Fibroblast of skin of left quadriceps (primary cell): ENCODE results near the gene ADGRF1.

Source experiments
- DNase-seq, 2 experiments: peaks; one replicate each; pipeline ENCODE4 v3.0.0-alpha.2; 2013; ENCODE audit warnings: low read depth in 2 of 2

Gene ADGRF1

DNA sequence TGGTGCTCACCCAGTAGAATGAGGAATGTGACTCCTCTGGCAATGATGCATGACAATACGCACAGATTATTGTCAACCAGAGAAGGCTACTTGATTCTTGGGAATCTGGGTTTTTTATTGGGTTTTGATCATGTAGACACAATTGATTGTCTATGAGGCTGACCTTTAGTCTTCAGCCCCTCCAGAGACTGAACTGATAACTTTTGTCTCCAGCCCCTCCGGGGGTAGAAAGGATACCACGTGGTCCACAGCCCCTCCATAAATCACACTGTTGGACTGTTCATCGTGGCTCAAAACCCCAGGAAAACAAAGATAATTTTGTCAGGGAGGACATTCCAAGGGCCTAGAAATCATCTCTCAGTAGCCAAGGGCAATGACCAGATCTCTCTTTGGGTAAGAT lies 62.9 kb downstream of the ADGRF1 start:
- DNase-seq = no peak

DNA sequence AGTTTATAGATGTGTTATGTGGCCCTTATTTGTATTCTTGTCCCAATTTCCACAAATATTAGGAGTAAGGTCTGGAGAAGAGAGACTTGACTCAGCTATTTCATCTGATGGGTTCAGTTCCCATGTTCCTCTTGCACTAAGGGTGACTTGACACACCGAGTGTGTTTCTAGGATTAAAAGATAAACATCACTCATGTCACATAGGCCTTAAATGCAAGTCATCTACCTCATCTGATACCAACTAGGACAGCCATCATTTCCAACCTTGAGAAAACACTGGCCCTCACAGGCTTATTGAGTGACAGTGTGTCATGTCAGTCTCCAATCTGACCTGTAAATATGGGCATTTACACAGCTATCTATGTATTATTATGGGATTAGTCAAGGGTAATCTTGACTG lies 67.3 kb downstream of the ADGRF1 start:
- no peak for DNase-seq

DNA sequence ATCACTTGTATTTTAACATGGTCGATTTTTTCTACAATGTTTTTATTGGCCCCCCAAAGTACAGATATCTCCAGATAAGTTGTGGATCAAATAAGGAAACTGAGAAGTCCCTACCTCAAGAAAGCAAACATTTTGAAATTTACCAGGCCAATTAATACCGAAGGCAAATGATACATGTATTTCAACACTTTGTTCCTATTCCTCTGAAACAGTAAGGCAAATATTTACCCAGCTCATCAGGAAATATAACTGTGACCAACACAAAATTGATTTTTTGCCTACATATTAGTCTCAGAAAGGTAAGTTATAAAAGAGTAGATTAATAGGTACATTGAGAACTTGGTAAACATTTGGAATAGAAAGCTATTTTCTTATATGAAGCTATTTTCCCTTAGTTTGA lies 69.1 kb downstream of the ADGRF1 start:
- no peak for DNase-seq

DNA sequence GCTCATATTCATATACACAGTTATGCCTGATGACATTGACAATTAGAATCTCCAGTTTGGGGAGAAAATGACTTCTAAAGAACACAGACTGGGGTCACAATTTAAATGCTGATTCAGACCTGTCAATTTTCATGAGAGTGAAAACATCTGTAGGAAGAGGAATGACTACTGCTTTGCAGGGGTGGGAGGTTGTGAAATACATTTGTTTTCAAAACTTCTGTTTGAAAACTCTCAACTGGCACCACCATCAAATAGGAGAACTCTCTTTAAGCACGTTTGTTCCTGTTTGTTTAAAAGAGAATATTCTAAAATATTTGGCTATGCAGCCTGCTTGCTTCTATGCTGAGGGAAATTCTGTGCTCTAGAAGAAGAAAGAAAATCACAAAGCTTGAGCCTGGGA lies 69.6 kb downstream of the ADGRF1 start:
- no peak for DNase-seq

DNA sequence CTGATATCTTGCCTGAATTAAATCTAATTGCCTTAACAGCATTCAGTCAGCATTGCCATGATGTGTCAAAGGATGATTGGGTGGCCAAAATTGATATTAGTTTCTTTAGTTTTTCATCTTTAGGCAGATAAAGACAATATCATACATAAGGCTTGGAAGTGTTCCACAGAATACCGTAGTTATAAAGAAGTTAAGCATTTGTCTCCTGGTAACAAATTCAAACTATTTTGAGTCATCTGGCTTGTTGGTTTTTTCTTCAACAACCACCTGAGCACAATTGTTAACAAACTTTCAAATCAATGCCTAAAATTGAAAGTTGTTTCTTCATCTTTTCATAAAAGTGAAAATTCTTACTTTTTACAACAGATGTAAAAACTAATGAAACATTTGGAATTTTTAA lies 72.9 kb downstream of the ADGRF1 start:
- DNase-seq = no peak

DNA sequence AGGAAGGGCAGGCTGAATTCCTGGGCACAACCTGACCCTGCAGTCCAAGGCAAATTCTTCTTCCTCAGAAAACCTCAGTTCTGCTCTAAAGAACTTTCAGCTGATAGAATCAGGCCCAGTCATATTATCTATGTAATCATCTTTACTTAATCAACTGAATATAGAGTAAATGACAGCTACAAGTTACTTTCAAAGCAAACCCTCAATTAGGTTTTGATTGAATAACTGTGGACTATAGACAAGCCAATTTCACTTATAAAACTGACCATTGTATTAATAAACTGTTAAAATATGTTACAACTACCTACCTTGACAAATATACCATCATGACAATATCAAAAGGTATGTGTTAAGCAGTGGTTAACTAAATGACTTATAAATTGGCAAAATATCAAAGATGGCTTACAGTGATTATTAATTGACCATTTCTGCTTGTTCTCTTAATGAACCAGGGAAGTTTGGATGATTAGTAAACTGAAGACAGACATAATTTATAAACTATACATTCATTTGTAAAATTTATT lies 74.2 kb downstream of the ADGRF1 start:
- no peak for DNase-seq

DNA sequence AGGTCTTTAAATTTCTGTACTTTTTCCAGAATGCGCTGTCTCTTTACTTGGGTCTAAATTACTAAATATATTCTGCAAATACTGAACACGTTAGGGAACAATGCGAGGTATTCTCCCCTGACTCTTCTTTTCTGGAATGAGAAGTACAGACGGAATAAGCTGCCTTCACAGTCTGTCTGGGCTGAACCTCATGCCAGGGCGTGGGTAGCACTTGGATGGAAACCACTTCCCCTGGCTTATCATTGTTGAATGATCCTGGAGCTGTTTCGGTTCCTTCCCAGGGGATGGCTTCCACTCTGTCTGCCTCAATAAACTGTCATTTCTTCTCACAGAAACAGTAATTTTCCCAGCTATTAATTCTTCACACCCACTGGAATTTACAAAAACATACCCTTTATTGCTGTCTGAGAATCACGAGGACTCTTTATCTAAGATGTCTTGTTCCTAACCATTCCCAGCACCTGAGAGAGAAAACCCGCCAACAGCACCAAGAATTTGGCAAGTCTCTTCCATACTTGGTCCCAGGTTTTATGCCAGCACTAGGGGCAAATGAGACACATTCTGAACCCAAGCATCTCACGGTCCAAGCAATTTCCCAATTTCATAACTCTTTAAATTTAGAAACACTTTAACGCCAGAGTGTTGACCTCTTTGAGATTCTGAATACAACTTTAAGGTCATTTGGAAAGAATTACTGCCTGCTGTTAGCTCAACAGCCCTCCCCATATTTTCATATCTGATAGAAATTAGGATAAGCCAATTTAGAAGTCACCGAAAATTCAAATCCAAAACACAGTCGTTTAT lies 77.2 kb downstream of the ADGRF1 start:
- DNase-seq = no peak

DNA sequence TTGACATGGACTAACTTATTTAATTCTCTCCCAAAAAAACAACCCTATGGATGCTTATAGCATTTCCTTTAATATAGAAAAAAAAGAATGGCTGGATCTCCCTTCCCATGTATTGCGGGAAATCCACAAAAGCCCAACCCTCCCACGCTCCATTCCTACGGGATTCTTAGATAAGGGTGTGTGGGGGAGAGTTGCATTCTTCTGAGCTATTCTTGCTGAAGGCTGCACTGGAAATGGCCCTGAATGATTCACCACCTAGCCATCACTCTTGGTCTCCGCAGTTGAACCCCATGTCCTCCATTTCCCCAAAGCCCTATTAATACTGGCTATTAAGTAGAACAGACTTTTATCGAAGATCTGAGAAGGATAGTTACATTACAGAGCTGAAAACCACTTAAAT lies 78.5 kb downstream of the ADGRF1 start:
- DNase-seq = no peak

DNA sequence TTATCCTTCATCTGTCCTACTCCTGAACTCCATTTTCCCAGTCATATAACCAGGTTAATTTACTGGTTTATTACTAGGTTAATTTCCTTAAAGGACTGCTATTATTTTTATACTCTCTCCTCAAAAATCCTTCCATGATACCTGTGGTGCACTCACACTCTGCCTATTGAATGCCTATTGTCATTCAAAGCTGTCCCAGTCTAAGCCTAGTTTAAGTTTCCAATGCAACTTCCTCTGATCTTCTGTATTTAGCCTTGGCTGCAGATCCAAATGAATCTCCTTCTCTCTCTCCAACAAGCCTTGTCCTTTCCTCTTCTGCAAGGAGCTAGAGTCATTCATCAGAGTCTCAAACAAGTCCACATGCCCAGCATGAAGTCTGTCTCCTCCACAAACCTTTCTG lies 79.1 kb downstream of the ADGRF1 start:
- no peak for DNase-seq

DNA sequence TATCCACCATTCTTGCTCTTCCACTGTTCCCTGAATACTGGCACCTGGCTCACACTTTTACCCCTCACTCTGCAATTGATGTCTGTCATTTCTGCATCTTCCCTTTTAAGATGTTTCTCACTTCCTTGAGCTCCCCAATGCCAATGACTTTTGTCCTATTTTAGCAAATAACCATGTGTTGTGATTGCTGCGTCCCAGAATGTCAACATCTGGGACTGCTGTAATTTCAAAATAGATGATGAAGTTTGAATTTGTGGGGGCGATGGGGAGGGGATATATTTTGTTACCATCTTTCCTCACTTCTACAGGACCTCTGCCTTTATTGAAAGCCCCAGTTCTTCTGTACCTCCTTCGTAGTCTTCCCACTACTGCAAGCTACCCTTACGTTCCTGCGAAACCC lies 80.4 kb downstream of the ADGRF1 start:
- DNase-seq = no peak

DNA sequence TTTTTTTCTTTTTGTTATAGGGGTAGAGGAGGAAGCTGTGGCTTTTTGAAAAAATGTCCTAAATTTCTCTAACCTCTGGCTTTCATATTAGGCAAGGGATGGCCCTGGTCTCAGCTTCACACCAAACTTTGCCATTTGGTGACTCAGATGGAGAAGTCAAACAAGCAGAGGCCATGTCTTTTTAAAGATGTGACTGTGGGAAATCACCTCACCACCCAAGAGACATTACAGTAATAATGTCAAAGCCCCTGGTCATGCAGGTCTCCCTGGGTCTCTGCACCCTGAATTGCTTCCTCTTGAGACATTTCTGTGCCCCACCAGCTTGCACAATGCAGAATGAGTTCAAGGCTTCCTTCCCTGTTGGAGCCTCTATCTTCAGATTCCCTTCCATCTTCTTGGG lies 80.9 kb downstream of the ADGRF1 start:
- no peak for DNase-seq

DNA sequence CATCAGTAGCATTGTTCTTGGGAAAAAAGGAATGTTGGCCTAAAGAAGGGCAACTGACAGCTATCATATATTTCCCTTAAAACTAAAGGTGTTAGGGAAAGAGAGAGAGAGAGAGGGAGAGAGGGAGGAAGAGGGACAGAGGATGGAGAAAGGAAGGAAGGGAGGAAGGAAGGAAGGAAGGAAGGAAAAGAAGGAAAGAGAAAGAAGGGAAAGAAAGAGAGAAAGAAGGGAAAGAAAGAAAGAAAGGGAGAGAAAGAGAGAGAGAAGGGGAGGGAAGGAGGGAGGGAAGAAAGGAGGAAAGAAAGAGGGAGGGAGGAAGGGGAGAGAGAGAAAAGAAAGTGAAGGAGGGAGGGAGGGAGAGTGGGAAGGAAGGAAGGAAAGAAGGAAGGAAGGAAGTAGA lies 82.7 kb downstream of the ADGRF1 start:
- DNase-seq = no peak

DNA sequence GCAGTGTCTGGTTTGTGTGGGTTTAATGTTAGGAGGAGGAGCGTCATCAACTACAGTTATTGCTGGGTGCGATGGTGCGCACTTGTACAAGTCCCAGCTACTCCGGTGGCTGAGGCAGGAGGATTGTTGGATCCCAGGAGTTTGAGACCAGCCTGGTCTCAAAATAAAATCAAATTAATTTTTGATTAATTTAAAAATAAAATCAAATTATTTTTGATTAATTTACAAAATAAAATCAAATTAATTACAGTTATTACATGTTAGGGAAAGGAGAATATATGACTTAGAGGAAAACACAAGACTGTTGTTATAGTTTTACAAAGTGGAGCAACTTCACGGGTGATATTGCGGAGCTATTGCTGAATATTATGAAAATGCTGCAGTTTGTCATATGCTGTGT lies 85.7 kb downstream of the ADGRF1 start:
- DNase-seq = no peak

DNA sequence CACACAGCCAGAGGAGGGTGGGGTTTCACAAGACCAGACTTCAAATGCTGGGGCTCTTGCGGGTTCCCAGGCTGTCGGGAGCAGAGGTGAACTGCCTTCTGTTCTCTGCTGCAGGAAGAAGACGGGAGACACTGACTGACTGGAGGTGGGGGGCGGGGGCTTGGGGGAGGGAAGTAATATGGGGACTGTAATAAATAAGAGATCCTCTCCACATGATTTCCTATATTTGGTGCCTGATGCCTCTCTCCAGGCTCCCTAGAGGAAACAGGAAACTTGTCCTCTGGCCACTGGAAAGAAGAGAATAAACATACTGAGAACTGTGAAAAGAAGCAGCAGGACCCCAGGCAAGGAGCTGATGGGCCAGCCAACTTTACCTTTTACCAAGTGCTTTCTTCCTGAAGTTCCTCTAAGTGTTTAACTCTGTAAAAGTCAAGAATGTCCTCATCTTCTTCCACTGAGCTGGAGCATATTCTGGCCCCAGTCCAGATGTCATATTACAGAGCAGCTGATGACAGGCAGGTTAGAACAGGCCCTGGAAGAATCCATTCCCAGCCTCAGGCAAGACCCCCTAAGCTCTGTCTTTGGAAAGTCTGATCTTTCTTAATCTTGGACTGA lies 87.2 kb downstream of the ADGRF1 start:
- DNase-seq = no peak

DNA sequence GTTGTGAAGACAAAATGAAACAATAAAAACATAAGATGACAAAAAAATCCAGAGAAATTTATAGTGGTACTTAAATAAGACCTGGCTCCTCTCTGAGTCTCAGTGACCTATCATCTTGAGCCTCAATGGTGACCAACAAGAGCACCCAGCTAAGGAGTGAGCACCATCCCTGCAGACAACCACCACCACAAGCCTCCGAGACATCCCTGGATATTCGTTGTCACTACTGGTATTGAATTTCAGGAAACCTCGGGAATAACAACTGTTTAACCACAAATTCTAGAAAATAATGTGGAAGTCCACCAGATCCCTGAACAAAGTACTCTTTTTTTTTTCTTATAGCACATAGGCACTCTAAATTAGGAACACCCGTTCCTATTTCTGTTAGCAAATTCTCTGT lies 88.2 kb downstream of the ADGRF1 start:
- DNase-seq = no peak

DNA sequence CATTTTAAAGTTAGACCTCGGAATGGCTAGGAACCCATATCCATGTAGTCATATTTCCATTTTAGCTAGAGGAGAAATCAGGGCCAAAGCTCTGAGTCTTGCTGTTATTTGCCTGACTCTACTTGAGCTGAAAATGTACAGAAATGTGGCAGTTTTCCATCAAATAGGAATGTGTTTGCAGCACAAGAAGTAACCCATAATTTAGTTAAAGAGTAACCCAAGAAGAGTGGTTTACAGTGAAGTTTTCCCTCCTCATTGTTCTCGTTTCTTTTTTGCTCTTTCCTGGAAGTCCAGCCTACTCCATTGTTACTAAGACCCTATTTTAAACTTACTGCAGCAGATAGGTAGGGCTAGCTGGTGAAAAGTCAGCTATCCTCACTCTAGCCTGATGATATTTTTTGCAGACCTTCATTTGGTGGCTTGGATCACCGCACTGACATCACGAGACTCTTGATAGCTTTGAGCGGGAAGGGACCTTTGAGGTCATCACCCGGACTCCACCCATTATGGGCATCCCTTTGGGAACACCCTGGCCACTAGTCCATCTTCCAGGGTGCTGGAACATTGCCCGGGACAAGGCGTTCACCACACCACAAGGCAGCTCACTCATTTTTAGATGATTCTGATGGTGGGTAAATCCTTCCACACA lies 92.4 kb downstream of the ADGRF1 start:
- DNase-seq = no peak

DNA sequence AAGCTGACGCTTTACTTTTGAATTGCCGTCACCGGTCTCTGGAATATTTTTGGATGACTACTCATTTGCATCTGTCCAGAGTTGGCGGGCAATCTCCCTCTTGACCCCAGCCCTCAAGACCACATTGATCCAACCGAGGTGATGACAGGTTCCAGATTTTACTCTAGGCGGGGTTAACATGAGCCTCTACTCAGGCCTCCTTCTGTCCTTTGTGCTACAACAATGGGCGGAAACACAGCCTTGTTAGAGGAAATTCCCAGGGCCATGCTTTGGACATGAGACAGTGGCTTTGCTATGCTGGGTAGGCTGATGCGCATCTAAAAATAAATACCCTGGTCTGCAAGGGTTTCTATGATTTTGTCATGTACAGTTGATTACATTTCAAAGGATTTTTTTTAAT lies 93.4 kb downstream of the ADGRF1 start:
- DNase-seq = no peak
